PC-3 (cell line): ENCODE results near the gene CDK5R1. TPM values are rescaled to one million over a fixed set of nuclear protein-coding genes. Genes with fewer than 3 reads are reported as not detected.
A peak's percentile ranks its signal among the peaks of the same experiment; 100 is the strongest.

Experiments used
- ATAC-seq: fragments of 200-7000 bp; cut with Tn5 transposase; 2 replicates; pipeline ENCODE4 v1.9.1; 2020; ENCODE audit warnings: mild to moderate bottlenecking, moderate library complexity
- BruUV-seq: library from RNA; stranded (reverse); fragments of 400-500 nt; replicated peaks from 2 replicates; lab custom pipeline; 2021; lab: Mats Ljungman, UMichigan
- CTCF ChIA-PET: fragments of 300-600 bp; sonication (Branson Sonifier 250); formaldehyde crosslinking; loops from one replicate; lab custom pipeline; 2022; ENCODE audit warnings: antibody characterized with exemption; lab: Charles Lee
- POLR2A ChIA-PET: fragments of 300-600 bp; sonication (Branson Sonifier 250); formaldehyde crosslinking; loops from one replicate; lab custom pipeline; 2022; ENCODE audit warnings: antibody characterized with exemption; ENCODE audit not compliant: unreplicated experiment; lab: Charles Lee
- DNase-seq: peaks from one replicate; pipeline ENCODE4 v3.0.0-alpha.2; 2015
- H2AFZ ChIP-seq: fragments of 300-600 bp; sonication (generic); 2 replicates; pipeline ENCODE4 v1.6.0; 2016; ENCODE audit warnings: antibody characterized with exemption, low read length
- H3F3A ChIP-seq: fragments of 300-600 bp; sonication (generic); one replicate; pipeline ENCODE4 v1.6.0; 2017; ENCODE audit warnings: antibody characterized with exemption, low read length, control low read depth, mild to moderate bottlenecking; ENCODE audit not compliant: unreplicated experiment
- H3K27ac ChIP-seq: fragments of 300-600 bp; sonication (generic); 2 replicates; pipeline ENCODE4 v1.5.1; 2016; ENCODE audit warnings: mild to moderate bottlenecking, low read length
- H3K27me3 ChIP-seq: fragments of 300-600 bp; sonication (generic); 2 replicates; pipeline ENCODE4 v1.6.1; 2016; ENCODE audit warnings: low read length, mixed read lengths
- H3K36me3 ChIP-seq: fragments of 300-600 bp; sonication (generic); 2 replicates; pipeline ENCODE4 v1.6.1; 2016; ENCODE audit warnings: low read depth, mixed run types, low read length, mixed read lengths
- H3K4me1 ChIP-seq: fragments of 300-600 bp; sonication (generic); 2 replicates; pipeline ENCODE4 v1.5.1; 2016; ENCODE audit warnings: low read length; ENCODE audit not compliant: insufficient read depth
- H3K4me2 ChIP-seq: fragments of 300-600 bp; sonication (generic); 2 replicates; pipeline ENCODE4 v1.6.0; 2016; ENCODE audit warnings: low read length
- H3K4me3 ChIP-seq: fragments of 300-600 bp; sonication (generic); 2 replicates; pipeline ENCODE4 v1.5.1; 2016; ENCODE audit warnings: mild to moderate bottlenecking, low read length, mixed read lengths
- H3K79me2 ChIP-seq: fragments of 300-600 bp; sonication (generic); 2 replicates; pipeline ENCODE4 v1.6.1; 2017; ENCODE audit warnings: low read length, mixed read lengths
- H3K9ac ChIP-seq: fragments of 300-600 bp; sonication (generic); 2 replicates; pipeline ENCODE4 v1.6.0; 2016; ENCODE audit warnings: mild to moderate bottlenecking, low read length
- H3K9me2 ChIP-seq: fragments of 300-600 bp; sonication (generic); replicated peaks from 2 replicates; pipeline ENCODE4 v1.6.1; 2016; ENCODE audit warnings: mixed run types, low read length, mixed read lengths
- H3K9me3 ChIP-seq: fragments of 300-600 bp; sonication (generic); 2 replicates; pipeline ENCODE4 v1.6.1; 2016; ENCODE audit warnings: low read length, mixed read lengths
- H4K20me1 ChIP-seq: fragments of 300-600 bp; sonication (generic); 2 replicates; pipeline ENCODE4 v1.6.1; 2016; ENCODE audit warnings: low read length, mixed read lengths
- EZH2 ChIP-seq: fragments of 300-600 bp; sonication (generic); IDR thresholded peaks from one replicate; pipeline ENCODE4 v1.6.1; 2017; ENCODE audit warnings: antibody characterized with exemption, mild to moderate bottlenecking, low read length; ENCODE audit not compliant: unreplicated experiment
- EZH2phosphoT487 ChIP-seq: fragments of 300-600 bp; sonication (generic); IDR thresholded peaks from 2 replicates; pipeline ENCODE4 v1.6.1; 2018; ENCODE audit warnings: mild to moderate bottlenecking, antibody characterized with exemption, low read length, borderline replicate concordance
- intact Hi-C: fragments of 100-400 bp; cut with micrococcal nuclease; formaldehyde crosslinking; loops from 2 replicates; pipeline ENCODE4 v1.9.0; 2023
- total RNA-seq: library from RNA; depleted of rRNA; stranded (reverse); fragments of >200 nt; gene quantifications from 2 replicates; pipeline ENCODE4 v1.2.3, GENCODE V29; 2014
- TF ChIP-seq, protein P1 (sequence below): fragments of 300-600 bp; sonication (generic); conservative IDR thresholded peaks from 2 replicates; pipeline ENCODE4 v1.5.1; 2017; ENCODE audit warnings: antibody characterized with exemption, low read depth, mild to moderate bottlenecking, low read length

Gene CDK5R1
- total RNA-seq, 1 experiment from 2014 or later = 1.7 TPM

DNA sequence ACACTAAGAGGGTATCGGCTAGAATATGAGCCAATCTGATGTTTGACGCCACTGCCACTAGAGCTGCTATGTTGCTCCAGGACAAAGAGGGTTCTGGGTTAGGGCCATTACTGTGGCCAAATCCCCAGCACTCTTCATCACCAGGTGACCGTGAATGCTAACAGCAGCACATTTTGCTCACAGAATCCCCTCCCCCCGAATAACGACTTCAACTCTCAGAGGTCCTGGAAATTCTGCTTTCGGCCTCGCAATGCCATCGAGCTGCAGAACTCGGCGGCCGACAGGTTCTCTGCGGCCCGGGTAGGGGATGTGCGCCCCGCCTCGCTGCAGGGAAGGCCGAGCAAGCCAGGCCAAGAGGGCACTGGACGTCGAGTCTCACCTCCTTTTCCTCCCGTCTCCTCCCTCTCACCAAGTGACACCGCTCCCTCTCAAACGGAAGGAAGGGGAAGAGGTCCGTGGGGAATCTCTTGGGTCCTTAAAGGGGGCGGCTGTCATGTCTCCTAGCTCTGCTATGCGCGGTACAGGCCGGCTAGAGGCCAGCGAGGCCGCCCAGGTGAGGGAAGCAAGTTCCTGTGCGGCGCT, 31.9 kb downstream of the CDK5R1 start:
- peak overlapping the region; percentile 82 for H2AFZ ChIP-seq
- ATAC-seq (no peak), DNase-seq (no peak)
- ChIA-PET POLR2A (no interaction called here), CTCF (no interaction called here)
- no peak overlapping the region for H3K27ac ChIP-seq
- peak overlapping the region; percentile 67 for H3K4me3 ChIP-seq
- H3K9me2 ChIP-seq = no peaks in the 10 kb centered on the region
- intact Hi-C loops = no loop called here
- H4K20me1 ChIP-seq = no peaks in the 10 kb centered on the region
- H3K79me2 ChIP-seq = no peaks in the 10 kb centered on the region
- no peaks in the 10 kb centered on the region for H3F3A ChIP-seq
- H3K4me2 ChIP-seq = peak overlapping the region; percentile 87
- H3K4me1 ChIP-seq = peaks cover 6% of the 10 kb centered on the region; the same call in 1 of the 2 replicates
- TF ChIP-seq, protein P1, sequence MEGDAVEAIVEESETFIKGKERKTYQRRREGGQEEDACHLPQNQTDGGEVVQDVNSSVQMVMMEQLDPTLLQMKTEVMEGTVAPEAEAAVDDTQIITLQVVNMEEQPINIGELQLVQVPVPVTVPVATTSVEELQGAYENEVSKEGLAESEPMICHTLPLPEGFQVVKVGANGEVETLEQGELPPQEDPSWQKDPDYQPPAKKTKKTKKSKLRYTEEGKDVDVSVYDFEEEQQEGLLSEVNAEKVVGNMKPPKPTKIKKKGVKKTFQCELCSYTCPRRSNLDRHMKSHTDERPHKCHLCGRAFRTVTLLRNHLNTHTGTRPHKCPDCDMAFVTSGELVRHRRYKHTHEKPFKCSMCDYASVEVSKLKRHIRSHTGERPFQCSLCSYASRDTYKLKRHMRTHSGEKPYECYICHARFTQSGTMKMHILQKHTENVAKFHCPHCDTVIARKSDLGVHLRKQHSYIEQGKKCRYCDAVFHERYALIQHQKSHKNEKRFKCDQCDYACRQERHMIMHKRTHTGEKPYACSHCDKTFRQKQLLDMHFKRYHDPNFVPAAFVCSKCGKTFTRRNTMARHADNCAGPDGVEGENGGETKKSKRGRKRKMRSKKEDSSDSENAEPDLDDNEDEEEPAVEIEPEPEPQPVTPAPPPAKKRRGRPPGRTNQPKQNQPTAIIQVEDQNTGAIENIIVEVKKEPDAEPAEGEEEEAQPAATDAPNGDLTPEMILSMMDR = no peak
- no peaks in the 10 kb centered on the region for H3K27me3 ChIP-seq
- H3K36me3 ChIP-seq = no peaks in the 10 kb centered on the region
- no peaks in the 10 kb centered on the region for H3K9me3 ChIP-seq
- no peak overlapping the region for H3K9ac ChIP-seq
- no TSS peak for BruUV-seq

DNA sequence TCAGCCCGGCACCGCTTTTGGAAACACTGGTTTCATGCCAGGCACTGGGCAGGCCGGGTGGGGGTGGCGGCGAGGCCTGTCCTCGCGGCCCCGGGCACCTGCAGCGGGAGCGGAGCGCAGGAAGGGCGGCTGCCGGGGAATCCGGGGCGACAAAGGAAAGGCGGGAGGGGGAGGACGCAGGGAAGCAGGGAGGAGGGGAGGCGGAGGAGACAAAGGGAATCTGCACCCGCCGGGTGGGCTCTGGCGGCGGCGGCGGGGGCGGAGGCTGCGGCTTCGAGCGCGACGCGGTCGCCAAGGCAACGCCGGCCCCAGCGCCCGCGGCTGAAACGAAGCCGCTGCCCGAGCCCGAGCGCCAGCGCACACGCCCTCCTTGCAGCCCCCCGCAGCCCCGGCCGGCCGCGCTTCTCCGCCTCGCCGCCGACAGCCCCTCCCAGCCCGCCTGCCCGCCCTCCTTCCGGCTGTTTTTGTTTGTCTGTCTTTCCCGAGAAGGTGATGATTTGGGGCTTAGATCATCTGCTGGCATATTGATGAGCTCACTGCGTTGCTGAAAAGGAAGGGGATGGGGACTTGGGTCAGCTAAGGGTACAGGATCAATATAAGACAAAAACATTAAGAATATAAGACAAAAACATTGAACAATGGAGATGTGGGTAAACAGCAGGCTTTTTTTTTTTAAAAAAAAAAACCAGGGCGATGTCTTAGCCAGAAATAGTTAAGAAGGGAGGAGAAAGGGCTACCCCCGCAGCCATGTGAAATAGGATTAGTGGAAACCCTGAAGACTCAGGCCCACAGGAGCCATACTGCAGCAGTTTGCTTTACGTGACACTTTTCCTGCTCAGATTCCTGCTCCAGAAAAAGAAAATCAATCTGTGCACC, 32.7 kb downstream of the CDK5R1 start:
- POLR2A ChIA-PET = interaction anchor here (0.6 kb wide), 1 partner anchor 154 kb away, joined by 12 read pairs; no protein-coding TSS in a partner anchor

More for the DNA sequence above, 32.7 kb downstream of the CDK5R1 start:
- no peaks in the 10 kb centered on the region for H4K20me1 ChIP-seq
- H3K79me2 ChIP-seq = no peaks in the 10 kb centered on the region
- BruUV-seq = no TSS peak
- H3K4me3 ChIP-seq = peak overlapping the region; percentile 67
- H3K36me3 ChIP-seq = no peaks in the 10 kb centered on the region
- intact Hi-C loops = no loop called here
- peak overlapping the region; percentile 82 for H2AFZ ChIP-seq
- no peaks in the 10 kb centered on the region for H3K9me3 ChIP-seq
- H3K4me1 ChIP-seq = peaks cover 6% of the 10 kb centered on the region; the same call in 1 of the 2 replicates
- ATAC-seq (peak; percentile 93), DNase-seq (peak; percentile 52)
- no peaks in the 10 kb centered on the region for H3K27me3 ChIP-seq
- CTCF ChIA-PET = no interaction called here
- H3K4me2 ChIP-seq = peak overlapping the region; percentile 87
- TF ChIP-seq EZH2phosphoT487 (no peak), EZH2 (no peak)
- TF ChIP-seq, protein P1 = no peak
- no peaks in the 10 kb centered on the region for H3F3A ChIP-seq
- H3K9ac ChIP-seq = peak overlapping the region; percentile 12; the same call in 1 of the 2 replicates
- H3K27ac ChIP-seq = no peak overlapping the region
- H3K9me2 ChIP-seq = no peaks in the 10 kb centered on the region
